ENCODE measurements around the gene TLE2. TPM values are rescaled to one million over a fixed set of nuclear protein-coding genes. Genes with fewer than 3 reads are reported as not detected.

TLE2 gene
- total RNA-seq, 2 donors from 2014 or later: 34.5 to 45.2 TPM

- H3K36me3 ChIP-seq (replicated peaks in 1 of 2; ENCODE audit: insufficient read depth in 1 of 2, low read depth in 2 of 2): no peaks in the 10 kb centered on the region
- H3K4me1 ChIP-seq: peaks cover 13% of the 10 kb centered on the region
- TF ChIP-seq CTCF (IDR thresholded peaks at IDR 0.05): no peak
- TF ChIP-seq POLR2A (IDR thresholded peaks at IDR 0.05): no peak
- ATAC-seq (no peak), DNase-seq (no peak)
- no peaks in the 10 kb centered on the region for H3K9me3 ChIP-seq
- H3K27me3 ChIP-seq: no peaks in the 10 kb centered on the region
- 76 to 85% methylated on average over 13 to 28 of the region's 30 CpGs for WGBS, 2 donors
- intact Hi-C loops (cut with DNase I): no loop called here
- no peak overlapping the region for H3K4me3 ChIP-seq
- H3K27ac ChIP-seq: no peak overlapping the region
These were observed 4.1 kb downstream of the TLE2 start for GRCh38 chr19:3024870-3025548.

GRCh38 chr19:3024509-3024869 is 4.6 kb downstream of the TLE2 start:
- Histone ChIP-seq H3K36me3 (replicated peaks in 1 of 2; ENCODE audit: insufficient read depth in 1 of 2, low read depth in 2 of 2) (no peaks in the 10 kb centered on the region), H3K27ac (no peak overlapping the region), H3K4me1 (peaks cover 10% of the 10 kb centered on the region), H3K4me3 (no peak overlapping the region), H3K9me3 (no peaks in the 10 kb centered on the region), H3K27me3 (no peaks in the 10 kb centered on the region)
- intact Hi-C loops (cut with DNase I): no loop called here
- ATAC-seq: no peak
- TF ChIP-seq POLR2A (IDR thresholded peaks at IDR 0.05) (no peak), CTCF (IDR thresholded peaks at IDR 0.05) (no peak)
- WGBS, 2 donors: 71 to 84% methylated on average over 5 of the region's 5 CpGs
- DNase-seq: no peak

- H3K9me3 ChIP-seq: no peaks in the 10 kb centered on the region
- WGBS, 2 donors: 88 to 94% methylated on average over 18 of the region's 18 CpGs
- no peak overlapping the region for H3K27ac ChIP-seq
- TF ChIP-seq CTCF (IDR thresholded peaks at IDR 0.05) (no peak), POLR2A (IDR thresholded peaks at IDR 0.05) (no peak)
- H3K4me1 ChIP-seq: no peaks in the 10 kb centered on the region
- DNase-seq: no peak
- no peak for ATAC-seq
- no peak overlapping the region for H3K4me3 ChIP-seq
- H3K36me3 ChIP-seq (replicated peaks in 1 of 2; ENCODE audit: insufficient read depth in 1 of 2, low read depth in 2 of 2): no peaks in the 10 kb centered on the region
- intact Hi-C loops (cut with DNase I): no loop called here
- no peaks in the 10 kb centered on the region for H3K27me3 ChIP-seq
These were observed 8.6 kb downstream of the TLE2 start for GRCh38 chr19:3020321-3020960.

GRCh38 chr19:3019211-3019854 is 9.7 kb downstream of the TLE2 start:
- intact Hi-C loops (cut with DNase I): no loop called here
- Histone ChIP-seq H3K9me3 (no peaks in the 10 kb centered on the region), H3K4me3 (no peak overlapping the region), H3K4me1 (no peaks in the 10 kb centered on the region), H3K36me3 (replicated peaks in 1 of 2; ENCODE audit: insufficient read depth in 1 of 2, low read depth in 2 of 2) (no peaks in the 10 kb centered on the region), H3K27me3 (no peaks in the 10 kb centered on the region), H3K27ac (no peak overlapping the region)
- 90 to 97% methylated on average over 18 to 24 of the region's 28 CpGs for WGBS, 2 donors
- DNase-seq (no peak), ATAC-seq (no peak)
- no peak for TF ChIP-seq CTCF (IDR thresholded peaks at IDR 0.05)
- no peak for TF ChIP-seq POLR2A (IDR thresholded peaks at IDR 0.05)
